Activated CD4-positive, CD25-positive, alpha-beta regulatory T cell treated with anti-CD3 and anti-CD28 coated beads, Interleukin-2, amount 50 U/mL, for 24 hours (primary cell): ENCODE results near the gene TIAM1.
A peak's percentile ranks its signal among the peaks of the same experiment; 100 is the strongest.

Source experiments
- ATAC-seq, 2 donors: fragments of 150-1000 bp; cut with Tn5 transposase; one replicate each; pipeline ENCODE4 v1.10.0; 2021; ENCODE audit warnings: mild to moderate bottlenecking in 1 of 2, moderate library complexity in 1 of 2

The TIAM1 gene

DNA sequence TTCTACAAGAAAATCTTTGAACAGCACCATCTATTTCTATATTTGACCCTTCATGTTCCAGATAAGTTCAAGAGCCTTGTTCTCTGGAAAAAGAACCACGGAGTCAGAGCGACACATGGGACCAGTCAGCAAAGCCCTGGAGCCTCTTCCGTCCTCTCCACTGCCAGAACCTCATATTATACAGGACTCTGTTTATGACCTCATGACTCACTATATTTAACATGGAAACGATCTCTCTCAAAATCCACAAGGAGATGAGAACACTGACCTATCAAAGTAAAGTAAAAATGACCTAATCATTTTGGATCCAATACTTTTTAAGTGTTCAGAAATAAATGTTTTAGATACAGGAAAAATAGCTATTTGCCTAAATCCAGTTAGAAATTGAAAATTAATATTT, 181.2 kb downstream of the TIAM1 start:
- no peak for ATAC-seq

DNA sequence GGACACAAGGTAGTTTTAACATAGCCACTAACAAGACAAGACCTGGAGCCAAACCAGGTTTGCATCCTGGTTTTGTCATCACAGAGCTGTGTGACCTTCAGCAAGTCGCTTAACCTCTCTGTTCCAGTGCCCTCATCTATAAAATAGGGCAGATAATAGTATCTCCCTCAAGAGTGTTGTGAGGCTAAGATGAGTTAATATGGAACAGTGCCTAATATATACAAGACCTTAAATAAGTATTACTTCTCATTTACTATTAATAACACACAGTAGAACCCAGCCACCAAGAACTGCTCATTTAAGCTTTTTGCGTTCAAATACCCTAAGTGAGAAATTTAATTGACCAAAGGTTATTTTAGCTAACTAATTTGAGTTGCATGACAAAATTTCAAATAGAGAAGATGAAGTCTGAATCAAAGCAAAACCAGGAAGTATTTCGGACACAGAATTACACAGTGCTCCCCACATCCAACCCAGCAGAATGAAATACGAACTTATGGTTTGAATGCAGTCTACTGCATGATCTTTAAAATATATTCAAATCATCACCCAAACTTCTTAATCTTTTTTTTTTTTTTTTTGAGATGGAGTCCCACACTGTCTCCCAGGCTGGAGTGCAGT, 181.9 kb downstream of the TIAM1 start:
- ATAC-seq = no peak

DNA sequence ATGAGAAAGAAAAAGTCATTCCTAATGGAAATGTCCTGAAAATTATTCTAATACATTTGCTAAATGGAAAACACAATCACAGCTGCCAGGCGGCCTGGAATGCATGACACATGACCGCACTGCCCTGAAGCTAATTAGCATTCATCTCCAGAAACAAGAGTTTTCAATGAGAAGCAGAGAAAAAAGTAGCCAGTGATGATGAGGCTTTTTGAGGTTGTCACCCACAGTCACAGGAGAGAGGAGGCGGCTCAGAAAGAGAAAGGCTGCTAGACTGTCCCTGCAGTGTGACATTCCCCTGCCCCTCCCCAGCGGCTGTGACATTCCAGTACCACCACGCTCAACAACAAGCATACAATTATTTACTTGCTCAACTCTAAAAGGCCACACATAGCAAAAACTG, 182.9 kb downstream of the TIAM1 start:
- peak; percentile 78 to 82 for ATAC-seq

DNA sequence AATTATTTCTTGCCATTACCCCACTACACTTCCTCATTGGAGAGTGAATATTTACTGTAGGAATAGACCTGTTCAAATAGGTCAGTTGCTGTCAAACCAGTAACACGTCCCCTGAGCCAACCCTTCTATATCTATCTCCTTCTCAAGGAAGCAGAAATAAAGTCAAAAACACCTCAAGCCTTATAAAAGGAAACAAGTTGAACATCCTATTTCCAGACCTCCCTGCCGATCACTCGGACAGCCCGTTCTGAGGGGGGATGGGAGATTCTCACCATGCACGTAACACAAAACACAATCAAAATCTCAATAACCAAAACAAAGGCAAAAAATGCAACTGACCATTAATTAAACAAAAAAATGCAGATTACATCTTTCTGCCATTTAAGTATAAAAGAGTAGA, 184.3 kb downstream of the TIAM1 start:
- no peak for ATAC-seq

DNA sequence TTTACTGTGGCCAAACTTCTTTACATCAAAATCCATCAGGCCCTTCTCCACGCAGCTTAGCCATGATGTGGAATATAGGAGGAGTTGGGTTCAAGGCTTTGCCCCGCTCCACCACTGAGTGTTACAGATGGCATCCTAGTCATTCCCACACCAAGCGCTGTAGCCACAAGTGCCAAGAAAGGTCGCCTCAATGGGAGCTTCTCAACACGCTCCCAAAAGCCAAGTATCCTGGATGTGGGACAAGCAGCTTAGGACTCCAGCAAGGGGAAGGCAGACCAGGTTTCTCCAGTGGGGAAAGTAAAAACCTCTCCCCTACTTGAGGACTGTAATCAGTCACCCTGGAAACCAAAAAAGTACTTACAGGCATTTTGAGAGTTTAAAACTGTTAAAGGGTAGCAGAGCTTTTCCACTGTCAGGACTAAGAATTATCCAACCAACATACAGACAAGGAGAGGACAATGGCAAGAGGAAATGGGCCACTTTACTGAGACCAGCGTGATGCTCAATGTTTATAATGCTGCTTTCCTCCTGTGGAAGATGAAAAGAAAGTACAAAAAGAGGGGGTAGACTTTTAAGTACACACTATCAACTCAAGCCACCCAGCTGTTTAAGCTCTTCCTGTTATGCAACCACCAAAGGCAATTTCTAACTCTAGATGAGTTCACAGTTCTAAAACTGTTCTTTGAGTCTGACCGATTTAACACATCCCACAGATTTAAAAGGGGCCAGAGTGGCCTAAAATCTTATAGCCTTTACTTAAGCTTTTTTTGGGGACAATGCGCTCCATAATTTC, 185.1 kb downstream of the TIAM1 start:
- ATAC-seq = peak; percentile 49 to 55

DNA sequence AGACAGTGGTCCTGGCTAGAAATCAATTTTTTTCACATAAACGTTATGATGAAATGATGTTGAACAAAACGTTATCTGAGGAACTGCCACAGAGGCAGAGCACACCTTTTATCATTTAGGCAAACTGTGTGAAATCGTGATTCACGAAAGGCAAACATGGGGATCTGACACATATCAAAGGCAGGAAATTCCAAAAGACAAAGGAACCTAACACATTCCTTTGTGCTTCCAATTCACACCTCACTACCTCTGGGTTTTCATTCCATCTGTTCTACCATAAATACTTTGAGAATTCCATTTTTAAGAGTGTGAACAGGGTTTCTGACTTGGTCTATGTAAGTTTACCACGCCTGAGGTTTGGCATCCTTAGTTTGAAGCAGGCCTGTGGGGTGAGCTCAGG, 186.3 kb downstream of the TIAM1 start:
- no peak for ATAC-seq

DNA sequence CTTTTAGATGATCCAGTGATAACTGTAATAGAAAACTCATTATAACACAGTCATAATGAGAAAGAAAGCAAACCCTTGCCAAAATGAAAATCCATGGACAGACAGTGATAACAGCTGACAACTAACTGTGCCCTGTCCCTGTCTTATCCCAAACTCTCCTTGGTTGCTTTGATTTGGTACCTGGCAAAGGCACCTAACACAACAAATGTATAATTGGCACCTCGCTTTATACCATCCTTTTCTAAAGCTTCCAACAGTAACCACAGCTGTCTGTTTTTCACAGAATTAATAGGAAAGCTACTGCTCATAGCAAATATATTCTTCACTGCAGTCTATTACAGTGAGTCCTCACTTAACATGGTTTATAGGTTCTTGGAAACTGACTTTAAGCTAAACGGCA, 187.4 kb downstream of the TIAM1 start:
- no peak for ATAC-seq

DNA sequence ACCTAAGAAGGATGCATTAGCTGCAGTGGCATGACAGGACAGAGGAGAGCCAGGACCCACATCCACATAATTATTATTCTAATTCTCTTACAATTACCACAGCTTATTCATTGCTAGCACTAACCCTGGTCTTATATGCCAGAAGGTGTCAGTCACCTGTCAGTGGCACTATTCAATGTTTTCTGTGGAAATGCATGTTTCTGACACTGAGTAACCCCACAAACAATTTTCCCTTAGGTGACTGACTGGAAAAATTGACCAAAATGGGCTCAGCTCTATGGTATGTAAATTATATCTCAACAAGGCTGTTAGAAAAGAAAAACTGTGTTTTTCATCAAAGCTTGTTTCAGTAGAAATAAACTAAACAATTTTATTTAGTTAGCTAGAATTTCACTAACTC, 187.9 kb downstream of the TIAM1 start:
- ATAC-seq = no peak

DNA sequence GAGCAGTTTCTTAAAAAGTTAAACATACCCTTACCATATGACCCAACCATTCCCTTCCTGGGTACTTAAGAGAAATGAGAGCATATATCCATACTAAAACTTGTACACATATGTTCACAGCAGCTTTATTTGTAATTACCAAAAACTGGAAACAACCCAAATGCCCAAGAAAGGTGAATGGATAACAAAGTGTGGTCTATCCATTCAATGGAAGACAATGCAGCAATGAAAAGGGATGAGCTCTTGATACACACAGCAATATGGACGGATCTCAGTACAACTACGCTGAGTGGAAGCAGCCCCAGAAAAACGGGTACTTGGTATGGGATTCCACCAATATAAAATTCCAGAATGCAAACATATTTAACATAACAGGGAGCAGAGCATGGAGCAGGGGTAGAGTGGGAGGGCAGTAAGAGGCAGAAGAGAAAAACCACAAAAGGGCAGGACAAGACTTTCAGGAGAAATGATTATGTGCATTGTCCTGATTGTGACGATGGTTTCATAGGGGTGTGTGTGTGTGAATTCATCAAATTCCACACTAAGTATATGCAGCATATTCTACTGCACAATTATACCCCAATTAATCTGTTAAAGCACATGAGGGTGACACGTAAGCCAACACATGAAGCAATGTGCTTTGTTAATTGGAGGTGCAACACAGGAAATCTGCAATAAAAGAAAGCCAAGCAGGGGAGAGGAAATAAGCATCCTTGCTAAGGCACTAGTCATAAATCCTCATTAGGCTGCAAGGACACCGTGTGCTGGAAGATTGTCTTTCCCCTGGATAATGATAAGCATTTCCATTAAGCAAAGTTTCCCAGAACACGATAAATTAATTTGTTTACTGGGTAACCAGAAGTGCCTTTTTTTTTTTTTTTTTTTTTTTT, 192.7 kb downstream of the TIAM1 start:
- no peak for ATAC-seq

DNA sequence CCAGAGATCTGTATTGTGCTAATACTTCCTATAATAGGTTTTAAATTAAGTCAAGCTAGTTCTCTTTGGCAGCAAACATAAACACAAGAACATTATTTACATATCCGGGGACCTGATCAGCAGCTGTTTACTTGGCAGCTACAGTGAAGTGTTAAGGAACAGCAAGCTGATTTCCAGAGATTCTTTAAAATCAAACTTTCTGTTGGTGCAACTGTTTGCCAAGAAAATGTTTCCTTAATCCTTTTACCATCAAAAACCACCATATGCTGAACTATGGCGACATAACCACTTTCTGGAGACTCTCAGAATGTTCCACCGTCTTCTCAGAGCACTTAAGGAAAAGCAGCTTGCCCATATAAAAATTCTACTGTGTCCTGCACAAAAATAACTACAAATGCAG, 198.8 kb downstream of the TIAM1 start:
- no peak for ATAC-seq

DNA sequence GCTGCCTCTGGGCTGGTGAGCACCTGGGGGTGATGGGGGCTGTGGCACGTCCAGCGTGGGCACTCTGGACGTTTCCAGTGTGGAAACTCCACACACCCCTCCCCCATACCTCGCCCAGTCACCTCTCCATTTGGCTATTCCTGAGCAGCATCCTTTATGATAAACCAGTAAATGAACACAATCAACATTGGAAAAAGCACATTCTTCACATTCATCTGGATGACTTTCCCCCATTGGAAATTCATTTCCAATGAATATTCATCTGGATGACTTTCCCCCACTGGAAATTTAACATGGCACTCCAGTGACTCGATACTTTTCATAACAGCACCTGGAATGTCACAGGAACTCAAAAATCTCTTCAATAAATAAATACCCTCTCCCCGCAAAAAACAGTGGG, 201.0 kb downstream of the TIAM1 start:
- no peak for ATAC-seq

DNA sequence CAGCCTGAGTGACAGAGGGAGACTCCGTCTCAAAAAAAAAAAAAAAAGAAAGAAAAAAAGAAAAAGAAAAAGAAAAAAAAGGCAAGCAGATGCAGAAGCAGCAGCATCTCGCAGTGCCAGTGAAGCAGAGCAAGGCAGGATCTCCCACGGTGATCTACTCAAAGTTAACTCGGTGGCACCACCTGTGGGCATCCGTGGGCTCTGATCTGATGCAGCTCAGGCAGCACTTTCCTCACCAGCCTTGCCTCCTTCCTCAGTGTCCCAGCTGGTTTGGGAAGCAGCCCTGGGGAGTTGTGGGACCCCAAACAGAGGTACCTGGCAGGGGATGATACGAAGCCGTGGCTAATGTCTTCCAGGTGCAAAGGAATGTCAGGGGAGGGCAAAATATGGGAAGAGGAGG, 201.5 kb downstream of the TIAM1 start:
- ATAC-seq = no peak

DNA sequence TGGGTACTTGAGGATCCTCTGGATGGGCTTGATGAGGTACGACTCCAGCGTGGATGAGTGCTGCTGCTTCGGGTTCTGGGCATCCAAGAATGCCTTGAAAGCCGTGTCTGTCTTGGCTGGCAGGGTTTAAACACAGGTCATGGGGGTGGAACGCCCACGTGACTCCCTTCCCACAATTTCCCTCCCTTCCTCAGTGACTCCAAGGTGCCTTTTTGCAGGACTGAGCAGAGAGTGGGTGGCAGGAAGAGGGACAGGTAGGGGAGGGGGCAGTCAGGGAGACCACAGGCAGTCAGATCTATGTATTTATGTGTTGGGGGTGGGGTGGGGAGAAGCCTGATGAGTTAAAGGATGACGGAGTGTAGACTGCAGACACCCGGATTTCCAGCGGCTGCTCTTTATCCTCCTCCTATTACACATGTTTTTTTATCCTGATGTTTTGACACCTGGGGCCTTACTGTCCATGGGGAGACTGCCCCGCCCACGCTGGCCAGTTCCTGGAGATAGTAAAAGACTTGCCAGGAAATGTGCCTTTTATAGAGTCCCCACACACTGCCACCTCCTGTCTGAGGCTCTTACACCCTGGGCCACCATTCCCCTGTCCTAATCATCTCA, 202.6 kb downstream of the TIAM1 start:
- ATAC-seq = no peak

DNA sequence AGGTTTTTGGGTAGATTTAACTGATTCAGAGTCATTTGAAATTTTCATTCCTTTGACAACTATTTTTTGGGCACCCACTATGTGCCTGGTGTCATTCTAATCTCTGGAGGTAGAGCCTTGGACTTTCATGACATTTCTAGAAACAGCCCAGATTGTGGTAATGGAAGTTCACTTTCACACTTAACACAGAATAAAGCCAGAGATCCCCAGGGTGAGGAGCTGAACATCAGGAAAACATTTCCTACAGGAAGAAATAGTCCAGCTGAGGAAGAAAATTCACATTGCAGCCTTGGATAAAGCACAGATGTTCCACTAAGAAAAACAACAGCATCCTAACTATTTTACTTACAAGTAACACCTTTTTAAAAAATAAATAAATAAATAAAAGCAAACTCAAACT, 203.4 kb downstream of the TIAM1 start:
- ATAC-seq = no peak

DNA sequence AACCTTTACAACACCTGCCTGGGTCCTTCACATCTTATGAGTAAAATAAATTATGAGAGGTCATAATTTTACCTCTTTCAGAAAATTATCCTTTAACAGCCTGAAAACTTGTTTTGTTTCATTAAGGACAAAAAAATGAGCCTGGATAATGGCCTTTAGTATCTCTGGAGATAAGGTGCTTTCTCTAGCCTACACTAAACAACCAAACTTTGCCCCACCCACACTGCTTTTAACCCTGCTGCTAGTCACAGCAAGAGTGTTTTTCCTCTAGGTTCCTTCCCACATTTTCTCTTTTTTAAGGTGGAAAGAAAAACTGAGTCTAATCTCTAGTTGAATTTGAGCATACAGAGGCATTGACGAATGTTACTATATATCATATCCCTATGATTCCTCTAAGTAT, 204.0 kb downstream of the TIAM1 start:
- no peak for ATAC-seq

DNA sequence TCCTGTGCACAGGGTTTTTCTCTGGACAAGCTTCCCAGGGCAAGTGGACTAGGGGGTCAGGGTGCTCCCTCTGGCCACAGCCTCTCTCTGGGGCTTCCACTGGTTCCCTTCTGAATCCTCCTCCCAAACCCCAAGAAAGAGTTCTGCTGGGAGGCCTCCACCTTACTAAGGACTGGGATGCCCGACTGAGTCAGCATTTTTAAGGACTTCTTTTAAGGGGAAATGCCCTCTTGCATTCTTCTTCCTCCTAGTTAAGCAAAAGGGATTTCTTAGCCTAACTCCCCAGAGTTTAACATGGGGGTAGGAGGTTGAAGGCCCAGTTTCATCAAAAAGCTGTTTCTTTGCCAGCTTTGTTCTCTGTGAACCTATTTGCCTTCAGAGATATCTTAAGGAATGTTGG, 206.1 kb downstream of the TIAM1 start:
- ATAC-seq = no peak

DNA sequence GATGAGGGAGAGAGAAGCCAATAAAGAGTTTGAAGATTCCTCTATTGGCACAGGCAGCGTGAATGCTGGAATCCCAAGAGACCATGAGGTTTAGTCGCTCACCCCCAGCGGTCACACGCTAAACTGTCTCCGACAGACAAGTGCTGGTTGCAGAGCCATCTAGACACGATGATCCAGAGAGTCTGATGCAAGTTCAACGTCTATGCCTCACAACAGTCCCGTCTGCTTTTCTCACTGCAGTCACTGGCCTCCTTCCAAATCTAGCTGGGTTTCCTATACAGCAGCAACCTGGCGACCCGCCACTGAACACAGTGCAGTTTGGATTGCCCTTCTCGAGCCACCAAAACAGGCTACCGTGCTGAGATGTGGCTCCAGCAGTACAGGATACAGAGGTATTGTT, 207.2 kb downstream of the TIAM1 start:
- ATAC-seq = no peak

DNA sequence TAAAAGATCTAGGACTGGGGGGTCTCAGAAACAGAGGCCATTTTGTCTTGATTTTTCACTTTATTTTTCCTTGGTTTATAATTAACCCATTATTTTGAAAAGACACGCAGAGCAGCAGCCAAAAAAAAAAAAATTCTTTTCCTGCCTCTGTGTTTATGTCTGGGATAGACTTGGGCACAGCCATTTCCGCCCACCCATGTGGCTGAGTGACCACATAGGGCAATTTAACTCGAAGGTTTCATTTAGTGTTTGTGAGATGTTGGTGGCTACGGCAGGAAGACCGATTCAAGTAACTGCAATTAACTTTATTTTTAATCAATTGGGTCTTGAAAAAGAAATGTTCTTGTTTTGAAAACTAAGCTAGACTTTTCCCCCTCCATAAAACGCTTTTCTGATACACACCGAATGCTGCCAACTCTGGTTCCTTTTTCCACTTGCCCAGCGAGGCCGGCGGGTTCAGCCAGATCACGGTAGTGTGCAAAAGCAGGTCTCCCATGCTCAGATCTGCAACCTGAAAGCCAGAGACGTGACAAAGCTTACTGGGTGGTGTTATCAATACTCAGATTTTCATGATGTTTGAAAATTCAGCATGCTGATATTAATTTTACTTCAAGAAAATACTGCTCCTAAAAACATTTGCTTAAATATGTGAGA, 208.4 kb downstream of the TIAM1 start:
- no peak for ATAC-seq

DNA sequence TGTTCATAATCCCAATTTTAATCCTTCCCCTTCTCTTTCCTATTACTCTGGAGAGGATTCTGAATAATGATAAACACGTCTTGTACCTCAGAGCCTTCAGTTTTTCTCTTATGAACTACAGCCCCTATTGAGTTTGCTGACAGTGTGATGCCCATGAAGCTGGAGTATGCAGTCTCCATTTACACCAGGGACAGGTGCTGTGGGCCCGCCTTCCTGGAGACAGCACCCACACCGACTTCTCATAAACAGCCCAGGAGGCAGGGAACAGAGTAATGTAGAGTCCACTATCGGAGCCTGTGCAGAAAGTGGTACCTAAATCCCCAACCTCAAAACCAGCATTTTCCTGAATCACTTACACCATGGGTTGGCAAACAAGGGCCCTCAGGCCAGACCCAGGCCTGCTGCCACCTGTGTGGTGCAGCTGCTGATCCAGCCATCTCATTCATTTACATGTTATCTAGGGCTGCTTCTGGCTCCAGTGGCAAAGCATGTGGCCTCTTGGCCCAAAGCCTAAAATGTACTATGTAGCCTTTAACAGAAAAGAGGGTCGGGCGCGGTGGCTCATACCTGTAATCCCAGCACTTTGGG, 210.7 kb downstream of the TIAM1 start:
- peak; percentile 7 to 23 for ATAC-seq

DNA sequence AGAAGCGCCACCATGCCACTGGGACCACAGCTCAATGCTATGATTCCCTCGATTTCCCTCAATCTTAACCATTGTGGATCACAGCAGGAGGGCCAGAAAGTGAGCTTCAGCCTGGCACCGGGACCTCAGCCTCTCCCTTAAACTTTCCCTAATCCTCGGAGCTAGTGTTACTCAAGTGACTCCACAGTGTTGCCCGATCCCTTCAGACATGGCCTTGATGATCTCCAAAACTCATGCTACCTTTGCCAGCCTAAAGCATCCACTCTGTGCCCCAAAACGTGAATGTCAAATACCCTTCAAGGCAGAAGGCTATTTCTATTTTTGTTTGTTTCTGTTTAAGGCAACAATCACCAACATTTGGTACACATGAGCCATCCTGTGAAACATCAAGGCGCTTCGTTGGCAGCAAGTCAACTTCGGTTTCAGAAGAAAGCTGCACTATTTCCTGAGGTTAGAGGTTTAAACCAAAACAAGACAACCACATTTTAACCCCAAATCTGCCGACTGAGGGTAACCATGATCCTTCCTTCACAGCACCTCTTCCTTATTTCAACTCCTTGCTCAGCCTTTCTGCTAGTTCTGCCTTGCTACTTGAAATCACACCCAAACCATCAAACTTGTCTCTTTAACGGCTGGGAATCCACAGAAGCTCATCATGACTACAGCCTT, 211.4 kb downstream of the TIAM1 start:
- ATAC-seq = peak; percentile 73 to 74

DNA sequence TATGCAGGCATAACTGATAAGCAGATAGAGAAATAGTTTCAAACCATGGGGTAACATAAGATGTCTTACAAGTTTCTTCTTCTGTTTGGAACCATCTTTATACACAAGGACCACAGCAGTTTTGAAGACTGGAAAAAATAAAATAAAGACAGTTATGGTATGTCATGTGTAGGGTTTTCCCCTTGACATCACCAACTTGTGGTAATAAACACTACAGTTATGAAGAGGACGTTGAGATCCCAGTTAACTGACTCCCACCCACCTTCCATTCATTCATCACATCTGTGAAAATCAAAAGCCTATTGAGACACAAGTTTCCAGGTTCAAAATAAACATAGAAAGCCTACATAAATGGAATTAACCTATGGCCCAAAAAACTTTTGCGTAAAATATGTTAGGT, 213.2 kb downstream of the TIAM1 start:
- ATAC-seq = peak; percentile 59 to 71

DNA sequence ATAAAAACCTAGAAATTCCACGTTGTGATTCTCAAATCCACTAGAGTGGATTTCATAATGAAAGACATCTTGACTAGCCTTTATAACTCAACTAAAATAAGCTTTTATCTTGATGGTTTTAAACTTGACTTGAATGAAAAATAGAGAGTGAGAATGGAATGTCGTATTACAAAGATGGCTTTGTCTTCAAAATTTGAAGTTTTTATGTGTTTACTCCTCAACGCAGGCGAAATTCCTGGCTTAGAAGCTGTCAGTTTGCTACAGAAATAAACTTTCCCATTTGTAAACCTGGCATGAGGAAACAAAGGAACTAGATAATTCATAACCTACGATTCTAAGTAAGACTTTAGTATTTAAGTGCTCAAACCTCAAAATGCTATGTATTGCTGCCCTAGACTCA, 215.8 kb downstream of the TIAM1 start:
- ATAC-seq = no peak
